SK-N-DZ (cell line): Measurements from ENCODE around the gene LY86.
"Not testable (repeated sequence)": the region's sequence is repeated elsewhere in the genome, so short reads cannot be mapped to it uniquely, and the experiment has no call there.

Experiments used
- DNase-seq: peaks from one replicate; pipeline ENCODE4 v3.0.0-alpha.2; 2015; ENCODE audit warnings: low spot score

Gene LY86

GRCh38 chr6:6596529-6597328 is 8.2 kb downstream of the LY86 start:
- DNase-seq = no peak

DNA sequence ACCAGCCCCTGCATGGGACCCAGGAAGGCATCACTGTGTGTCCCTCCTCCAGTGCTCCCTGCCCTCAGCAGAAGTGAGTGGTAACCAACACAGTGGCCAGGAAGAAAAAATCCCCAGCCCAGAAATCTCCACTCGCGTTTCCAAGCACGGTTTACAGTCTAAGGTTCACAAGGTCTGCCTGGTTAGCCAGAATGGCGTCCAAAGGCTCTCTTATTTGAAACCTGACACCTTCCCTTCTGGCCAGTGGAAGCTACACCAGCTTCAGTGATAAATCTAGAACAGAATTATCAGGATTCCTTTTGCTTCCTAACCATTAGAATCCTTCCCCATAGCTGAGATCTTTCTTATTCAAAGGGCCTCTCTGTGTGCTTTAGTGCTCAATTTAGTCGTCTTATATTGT is 9.2 kb downstream of the LY86 start:
- no peak for DNase-seq

- no peak for DNase-seq
Observed at GRCh38 chr6:6599468-6599873, 11.0 kb downstream of the LY86 start.

GRCh38 chr6:6600875-6601274 is 12.4 kb downstream of the LY86 start:
- DNase-seq = no peak

DNA sequence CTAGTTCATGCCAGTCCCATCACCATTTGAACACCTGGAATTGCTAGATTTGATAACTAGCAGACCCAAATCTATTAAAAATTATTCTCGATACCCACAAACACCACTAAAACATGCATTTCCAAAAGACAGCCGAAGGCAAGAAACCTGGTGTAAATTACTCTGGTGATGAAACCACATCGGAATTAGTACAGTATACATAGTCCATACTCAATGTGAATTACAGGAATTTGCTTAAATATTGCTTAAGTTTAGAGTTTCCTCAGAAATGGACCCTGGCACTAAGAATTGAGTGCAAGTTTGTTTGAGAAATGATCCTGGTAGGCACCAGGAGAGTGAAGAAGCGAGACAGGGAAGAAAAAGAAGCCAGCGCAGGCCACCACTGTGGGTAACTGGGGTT is 13.7 kb downstream of the LY86 start:
- no peak for DNase-seq

GRCh38 chr6:6603317-6603716 is 14.8 kb downstream of the LY86 start:
- DNase-seq = no peak

DNA sequence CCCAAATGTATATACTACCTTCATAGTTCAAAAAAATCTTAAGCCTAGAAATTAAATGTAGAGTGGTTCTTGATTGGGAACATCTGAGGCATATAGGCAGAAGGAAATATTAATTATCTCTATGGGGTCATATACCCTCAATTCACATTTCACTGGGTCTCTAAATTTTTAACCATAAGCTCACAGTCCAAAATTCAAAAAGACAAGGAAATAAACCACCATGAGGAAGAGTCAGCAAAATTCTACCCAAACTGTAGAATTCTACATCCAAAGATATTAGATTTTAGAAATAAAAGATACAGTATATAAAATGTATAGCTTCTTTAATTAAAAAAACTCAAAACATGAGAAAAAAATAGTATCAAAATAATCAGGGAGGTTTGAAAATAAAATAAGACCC is 15.5 kb downstream of the LY86 start:
- DNase-seq = no peak

- DNase-seq = no peak
Observed at GRCh38 chr6:6604566-6604965, 16.0 kb downstream of the LY86 start.

- DNase-seq = no peak
Observed at GRCh38 chr6:6605873-6606272, 17.4 kb downstream of the LY86 start.

DNA sequence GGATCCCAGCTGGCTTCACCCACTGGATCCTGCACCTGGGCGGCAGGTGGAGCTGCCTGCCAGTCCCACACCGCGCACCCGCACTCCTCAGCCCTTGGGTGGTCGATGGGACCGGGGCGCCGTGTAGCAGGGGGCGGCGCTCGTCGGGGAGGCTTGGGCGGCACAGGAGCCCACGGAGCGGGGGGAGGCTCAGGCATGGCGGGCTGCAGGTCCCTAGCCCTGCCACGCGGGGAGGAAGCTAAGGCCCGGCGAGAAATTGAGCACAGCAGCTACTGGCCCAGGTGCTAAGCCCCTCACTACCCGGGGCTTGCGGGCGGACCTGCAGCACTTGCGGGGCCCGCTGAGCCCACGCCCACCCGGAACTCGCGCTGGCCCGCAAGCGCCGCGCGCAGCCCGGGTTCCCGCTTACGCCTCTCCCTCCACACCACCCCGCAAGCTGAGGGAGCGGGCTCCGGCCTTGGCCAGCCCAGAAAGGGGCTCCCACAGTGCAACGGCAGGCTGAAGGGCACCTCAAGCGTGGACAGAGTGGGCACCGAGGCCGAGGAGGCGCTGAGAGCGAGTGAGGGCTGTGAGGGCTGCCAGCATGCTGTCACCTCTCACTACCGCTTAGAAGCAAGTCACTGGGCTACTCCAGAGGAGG is 18.0 kb downstream of the LY86 start:
- not testable (repeated sequence) for DNase-seq

DNA sequence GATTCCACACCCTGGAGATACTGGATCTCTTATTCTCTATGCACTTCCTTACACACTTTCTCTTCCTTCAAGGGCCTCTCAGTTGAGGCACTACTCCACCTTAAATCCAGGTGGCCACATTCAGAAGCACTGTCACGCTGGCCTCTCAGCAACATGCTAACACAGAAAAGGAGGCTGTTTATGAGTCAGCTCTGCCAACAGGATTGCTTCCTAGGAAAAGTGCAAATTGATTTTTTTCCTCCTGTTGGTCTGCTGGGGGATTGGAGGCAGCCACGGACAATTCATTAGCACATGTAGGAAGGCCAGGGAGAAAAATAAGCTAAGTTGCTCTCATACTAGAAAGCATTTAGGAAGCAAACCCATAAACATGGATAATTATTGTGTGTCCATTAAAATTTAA is 20.9 kb downstream of the LY86 start:
- no peak for DNase-seq

- DNase-seq = no peak
Observed at GRCh38 chr6:6610031-6610591, 21.6 kb downstream of the LY86 start.

DNA sequence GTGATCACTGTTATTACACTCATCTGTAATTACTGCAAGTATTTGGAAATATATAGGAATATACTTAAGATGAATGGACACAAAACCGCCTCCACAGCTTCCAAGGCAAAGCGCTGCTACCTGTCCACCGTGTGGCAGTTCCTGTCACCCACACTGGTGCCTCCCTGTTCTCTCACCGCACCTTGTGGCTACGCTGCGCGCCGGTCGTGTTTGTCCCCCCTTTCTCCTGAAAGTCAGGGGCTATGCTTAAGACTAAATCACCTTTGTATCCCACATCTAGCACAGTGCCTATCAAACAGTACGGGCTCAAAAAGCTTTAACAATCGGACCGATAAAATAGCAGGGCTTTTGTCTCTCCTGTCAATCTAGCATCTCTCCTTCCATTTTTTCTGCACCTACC is 23.0 kb downstream of the LY86 start:
- no peak for DNase-seq

- no peak for DNase-seq
Observed at GRCh38 chr6:6612308-6612707, 23.8 kb downstream of the LY86 start.

DNA sequence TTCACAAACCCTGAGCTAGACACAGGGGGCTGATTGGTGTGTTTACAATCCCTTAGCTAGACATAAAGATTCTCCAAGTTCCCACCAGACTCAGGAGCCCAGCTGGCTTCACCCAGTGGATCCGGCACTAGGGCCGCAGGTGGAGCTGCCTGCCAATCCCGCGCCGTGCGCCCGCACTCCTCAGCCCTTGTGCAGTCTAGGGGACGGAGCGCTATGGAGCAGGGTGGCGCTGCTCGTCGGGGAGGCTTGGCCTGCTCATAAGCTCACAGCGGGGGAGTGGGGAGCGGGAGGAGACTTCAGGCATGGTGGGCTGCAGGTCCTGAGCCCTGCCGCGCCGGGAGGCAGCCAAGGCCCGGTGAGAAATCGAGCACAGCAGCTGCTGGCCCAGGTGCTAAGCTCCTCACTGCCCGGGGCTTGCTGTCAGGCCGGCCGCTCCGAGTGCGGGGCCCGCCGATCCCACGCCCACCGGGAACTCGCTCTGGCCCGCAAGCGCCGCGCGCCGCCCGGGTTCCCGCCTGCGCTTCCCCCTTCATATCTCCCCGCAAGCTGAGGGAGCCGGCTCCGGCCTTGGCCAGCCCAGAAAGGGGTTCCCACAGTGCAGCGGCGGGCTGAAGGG is 24.7 kb downstream of the LY86 start:
- not testable (repeated sequence) for DNase-seq

- no peak for DNase-seq
Observed at GRCh38 chr6:6614096-6614982, 25.8 kb downstream of the LY86 start.

- no peak for DNase-seq
Observed at GRCh38 chr6:6614983-6615349, 26.4 kb downstream of the LY86 start.

GRCh38 chr6:6616656-6617055 is 28.1 kb downstream of the LY86 start:
- no peak for DNase-seq

DNA sequence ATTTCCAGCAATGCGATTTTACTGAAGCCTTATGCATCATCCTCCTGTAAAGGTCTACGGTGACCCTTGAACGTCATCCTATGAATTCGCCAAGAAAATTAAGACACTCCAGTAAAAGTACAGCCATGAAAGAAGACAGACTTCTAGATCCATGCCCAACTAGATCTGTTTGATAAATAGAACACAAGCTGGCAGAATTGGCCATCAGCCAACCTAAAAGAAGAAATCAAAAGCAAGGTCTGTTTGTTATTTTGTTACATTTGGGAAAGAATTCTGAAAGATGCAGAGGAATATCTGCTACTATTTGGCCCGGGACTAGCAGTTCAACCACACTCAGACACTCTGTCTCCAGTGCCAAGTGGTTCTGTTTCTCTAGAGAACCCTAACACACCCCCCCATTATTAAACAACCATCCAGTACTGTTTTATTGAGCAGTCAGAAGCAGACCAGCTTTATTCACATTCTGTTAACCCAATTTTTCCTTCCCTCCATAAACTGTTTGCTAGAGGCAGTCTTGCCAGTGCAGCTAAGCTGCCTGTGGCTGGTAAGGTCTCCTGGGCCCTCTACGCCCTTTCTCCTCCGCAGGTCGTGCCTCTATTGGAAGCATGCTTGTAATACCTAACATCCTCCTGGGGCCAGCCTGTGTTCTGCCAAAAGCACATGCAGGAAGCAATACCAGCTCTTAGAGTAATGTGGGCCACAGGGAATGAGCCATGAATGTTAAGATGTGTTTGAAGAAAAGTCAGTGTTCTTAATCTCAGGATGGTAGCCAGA is 30.7 kb downstream of the LY86 start:
- DNase-seq = no peak

- no peak for DNase-seq
Observed at GRCh38 chr6:6620766-6621425, 32.4 kb downstream of the LY86 start.
